Bronchial epithelial cell (primary cell): ENCODE results near the gene ZNF79. TPM values are rescaled to one million over a fixed set of nuclear protein-coding genes. Genes with fewer than 3 reads are reported as not detected.
A peak's percentile ranks its signal among the peaks of the same experiment; 100 is the strongest.

ENCODE experiments used
- DNase-seq: peaks from one replicate; pipeline ENCODE4 v3.0.0-alpha.2; 2010; ENCODE audit warnings: low read depth
- FAIRE-seq: peaks from 2 replicates; lab custom pipeline; 2011; peaks lifted over from hg19 to GRCh38; lab: Jason Lieb, UNC
- H3K27me3 ChIP-seq: 2 replicates; pipeline ENCODE4 v1.5.1; 2011; ENCODE audit warnings: low read length; ENCODE audit not compliant: control insufficient read depth, insufficient read depth
- H3K36me3 ChIP-seq: 2 replicates; pipeline ENCODE4 v1.5.1; 2011; ENCODE audit warnings: low read length; ENCODE audit not compliant: control insufficient read depth, insufficient read depth
- H3K4me3 ChIP-seq: 2 replicates; pipeline ENCODE4 v1.5.1; 2011; ENCODE audit warnings: mild to moderate bottlenecking, low read depth, low read length, control low read depth
- total RNA-seq: library from RNA; depleted of rRNA; stranded (reverse); fragments of >200 nt; gene quantifications from 2 replicates; pipeline ENCODE4 v1.2.1, GENCODE V29; 2014
- TF ChIP-seq, protein P1 (sequence below): IDR thresholded peaks from 2 replicates; pipeline ENCODE4 v1.5.1; 2011; ENCODE audit warnings: mild to moderate bottlenecking, moderate library complexity, low read length, control low read depth, inconsistent platforms; ENCODE audit not compliant: insufficient read depth, severe bottlenecking

Gene ZNF79
- total RNA-seq, 1 donor from 2014 or later: 14.0 TPM

DNA sequence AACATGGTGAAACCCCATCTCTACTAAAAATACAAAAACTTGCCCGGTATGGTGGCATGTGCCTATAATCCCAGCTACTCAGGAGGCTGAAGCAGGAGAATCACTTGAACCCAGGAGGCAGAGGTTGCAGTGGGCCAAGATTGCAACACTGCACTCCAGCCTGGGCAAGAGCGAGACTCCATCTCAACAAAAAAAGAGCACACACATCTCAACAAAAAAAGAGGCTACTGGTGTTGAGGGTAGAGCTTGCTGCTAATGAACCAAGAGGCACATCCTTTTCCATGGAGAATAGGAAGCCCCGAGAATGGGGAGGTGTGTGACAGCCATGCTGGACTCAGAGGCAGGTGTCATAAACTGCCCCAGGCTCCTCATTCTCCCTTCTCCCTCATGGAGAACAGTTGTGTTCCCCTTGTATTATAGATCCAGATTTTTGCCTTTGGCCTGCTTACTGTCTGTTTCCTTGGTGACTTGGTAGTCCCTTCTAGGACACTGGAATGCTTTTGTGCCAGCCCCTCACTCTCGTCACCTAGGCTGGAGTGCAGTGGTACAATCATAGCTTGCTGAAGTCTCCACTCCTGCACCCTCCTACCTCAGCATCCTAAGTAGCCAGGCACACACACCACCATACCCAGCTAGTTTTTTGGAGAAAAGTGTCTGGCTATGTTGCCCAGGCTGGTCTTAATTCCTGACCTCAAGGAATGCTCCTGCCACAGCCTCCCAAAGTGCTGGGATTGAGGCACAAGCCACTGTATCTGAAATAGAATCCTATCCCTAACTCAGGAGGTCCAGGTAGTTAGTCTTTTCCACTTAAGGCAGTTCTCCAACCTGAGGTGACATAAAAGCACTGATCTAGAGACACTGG, 21.9 kb downstream of the ZNF79 start:
- no peaks in the 10 kb centered on the region for H3K27me3 ChIP-seq
- H3K4me3 ChIP-seq: no peak overlapping the region
- TF ChIP-seq, protein P1, sequence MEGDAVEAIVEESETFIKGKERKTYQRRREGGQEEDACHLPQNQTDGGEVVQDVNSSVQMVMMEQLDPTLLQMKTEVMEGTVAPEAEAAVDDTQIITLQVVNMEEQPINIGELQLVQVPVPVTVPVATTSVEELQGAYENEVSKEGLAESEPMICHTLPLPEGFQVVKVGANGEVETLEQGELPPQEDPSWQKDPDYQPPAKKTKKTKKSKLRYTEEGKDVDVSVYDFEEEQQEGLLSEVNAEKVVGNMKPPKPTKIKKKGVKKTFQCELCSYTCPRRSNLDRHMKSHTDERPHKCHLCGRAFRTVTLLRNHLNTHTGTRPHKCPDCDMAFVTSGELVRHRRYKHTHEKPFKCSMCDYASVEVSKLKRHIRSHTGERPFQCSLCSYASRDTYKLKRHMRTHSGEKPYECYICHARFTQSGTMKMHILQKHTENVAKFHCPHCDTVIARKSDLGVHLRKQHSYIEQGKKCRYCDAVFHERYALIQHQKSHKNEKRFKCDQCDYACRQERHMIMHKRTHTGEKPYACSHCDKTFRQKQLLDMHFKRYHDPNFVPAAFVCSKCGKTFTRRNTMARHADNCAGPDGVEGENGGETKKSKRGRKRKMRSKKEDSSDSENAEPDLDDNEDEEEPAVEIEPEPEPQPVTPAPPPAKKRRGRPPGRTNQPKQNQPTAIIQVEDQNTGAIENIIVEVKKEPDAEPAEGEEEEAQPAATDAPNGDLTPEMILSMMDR: no peak
- no peak for FAIRE-seq
- DNase-seq: no peak
- peaks cover 30% of the 10 kb centered on the region for H3K36me3 ChIP-seq

DNA sequence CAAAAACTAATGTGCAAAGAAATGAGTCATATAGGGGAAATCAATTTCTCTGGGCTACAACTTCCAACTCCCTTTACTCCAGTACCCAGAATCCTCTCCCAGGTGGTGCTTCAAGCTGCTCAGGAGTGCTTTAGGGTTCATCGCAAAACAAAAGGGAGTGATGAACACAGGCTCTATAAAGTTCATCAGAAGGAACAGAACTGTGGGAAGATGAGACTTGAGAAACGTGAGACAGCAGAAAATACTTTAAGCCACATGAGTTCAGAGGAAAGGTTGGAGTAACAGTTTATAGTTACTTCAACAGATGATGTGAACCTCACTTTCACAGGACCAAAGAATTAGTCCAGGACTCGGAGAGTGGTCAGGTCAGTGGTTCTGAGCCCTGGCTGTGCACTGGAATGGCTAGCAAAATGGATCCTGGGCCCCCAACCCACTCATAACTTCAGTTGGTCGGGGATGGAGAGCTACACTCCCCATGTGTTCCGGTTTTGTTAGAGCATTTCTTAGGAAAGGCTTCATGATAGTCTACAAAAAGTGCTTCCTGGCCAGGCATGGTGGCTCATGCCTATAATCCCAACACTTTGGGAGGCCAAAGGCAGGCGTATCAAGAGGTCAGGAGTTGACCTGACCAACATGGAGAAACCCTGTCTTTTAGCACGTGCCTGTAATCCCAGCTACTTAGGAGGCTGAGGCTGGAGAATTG, 22.7 kb downstream of the ZNF79 start:
- H3K27me3 ChIP-seq: no peaks in the 10 kb centered on the region
- H3K36me3 ChIP-seq: peaks cover 29% of the 10 kb centered on the region
- no peak for DNase-seq
- TF ChIP-seq, protein P1: no peak
- H3K4me3 ChIP-seq: no peak overlapping the region
- no peak for FAIRE-seq

DNA sequence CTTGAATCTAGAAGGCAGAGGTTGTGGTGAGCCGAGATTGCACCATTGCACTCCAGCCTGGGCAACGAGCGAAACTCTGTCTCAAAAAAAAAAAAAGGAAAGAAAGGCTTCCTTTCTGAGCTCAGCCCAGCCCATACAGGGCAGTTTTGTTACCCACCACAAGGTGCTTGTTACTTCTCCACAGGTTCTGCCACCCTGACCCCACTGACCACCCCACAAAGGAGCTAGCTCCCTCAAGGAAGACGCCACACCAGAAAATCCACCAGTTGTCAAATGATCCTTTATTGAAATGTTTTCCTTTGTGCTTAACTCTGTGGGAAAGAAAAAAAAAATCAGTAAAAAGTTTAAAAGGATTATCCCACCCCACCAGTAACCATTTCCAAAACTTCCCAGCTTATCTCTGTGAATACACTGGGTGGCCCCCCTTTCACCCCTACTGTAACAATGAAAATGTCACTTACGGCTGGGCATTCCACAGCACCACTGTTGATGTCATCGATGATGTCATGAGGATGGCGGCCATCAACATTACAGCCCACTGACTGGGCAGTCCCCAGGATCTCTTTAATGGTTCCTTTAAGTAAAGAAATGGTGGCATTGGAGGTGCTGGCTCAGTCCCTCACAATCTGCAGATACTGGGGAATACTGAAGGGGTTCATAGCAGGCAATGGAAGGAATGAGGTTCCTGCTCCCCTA, 23.4 kb downstream of the ZNF79 start:
- DNase-seq: no peak
- TF ChIP-seq, protein P1: no peak
- no peak for FAIRE-seq
- Histone ChIP-seq H3K27me3 (no peaks in the 10 kb centered on the region), H3K36me3 (peaks cover 29% of the 10 kb centered on the region), H3K4me3 (no peak overlapping the region)

DNA sequence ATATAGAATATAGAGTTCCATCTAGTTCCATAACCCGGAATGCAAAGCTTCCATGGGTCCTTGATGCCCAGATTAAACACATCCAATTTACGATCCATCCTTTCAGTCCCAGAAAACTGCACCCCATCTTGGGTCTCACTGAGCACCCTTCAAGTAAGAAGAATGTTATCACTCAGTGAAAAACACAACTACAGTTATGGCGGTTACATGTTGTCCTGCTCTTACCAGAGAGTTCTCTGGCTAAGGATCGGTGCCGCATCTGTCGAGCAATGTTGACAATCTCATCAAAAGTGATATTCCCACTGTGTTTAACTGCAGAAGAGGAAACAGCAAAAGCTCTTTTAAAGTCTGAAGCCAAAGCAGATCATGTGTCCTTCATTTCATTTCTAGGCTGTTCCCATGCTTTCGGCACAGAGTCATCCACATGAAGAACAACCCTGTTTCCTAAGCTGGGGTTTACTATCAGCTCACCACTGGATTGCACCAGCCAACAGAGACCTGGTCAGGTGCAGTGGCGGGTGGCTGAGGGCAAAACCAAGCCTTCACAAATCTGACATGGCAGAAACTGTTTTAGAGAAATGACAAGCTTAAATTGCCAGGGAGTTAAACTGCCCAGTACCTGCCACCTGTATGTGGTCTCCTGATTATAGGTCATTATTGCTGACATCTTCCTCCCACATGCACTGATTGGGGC, 24.1 kb downstream of the ZNF79 start:
- DNase-seq: no peak
- Histone ChIP-seq H3K27me3 (no peaks in the 10 kb centered on the region), H3K4me3 (no peak overlapping the region), H3K36me3 (peaks cover 29% of the 10 kb centered on the region)
- FAIRE-seq: no peak
- TF ChIP-seq, protein P1: no peak

DNA sequence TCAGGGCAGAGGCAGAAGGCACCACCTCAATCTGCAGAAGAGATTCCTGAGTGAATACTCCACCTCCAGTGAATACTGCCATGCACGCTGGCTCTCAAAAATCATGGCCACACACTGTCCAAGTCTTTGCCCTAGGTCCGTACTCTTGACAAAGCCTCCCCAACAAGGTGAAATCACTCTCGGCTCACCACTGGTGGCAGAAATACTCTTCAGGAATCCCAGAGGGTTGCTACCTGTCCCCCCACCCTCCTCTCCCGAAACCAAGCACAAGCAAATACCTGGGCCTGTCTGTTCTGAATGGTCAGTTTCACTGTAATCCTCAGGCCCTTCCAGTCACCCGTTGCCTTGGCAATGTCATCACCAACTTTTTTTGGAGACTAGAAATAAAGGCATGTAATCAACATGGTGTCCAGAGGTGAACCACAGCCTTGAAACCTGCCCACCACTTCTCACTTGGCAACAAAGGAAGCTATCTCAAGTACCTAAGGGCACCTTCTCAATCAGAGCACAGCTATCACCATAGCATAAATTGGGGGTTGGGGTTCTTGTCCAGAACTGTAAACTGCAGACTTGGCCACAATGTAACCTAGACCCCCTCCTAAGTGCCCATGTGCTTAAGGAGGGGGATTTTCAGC, 25.3 kb downstream of the ZNF79 start:
- Histone ChIP-seq H3K27me3 (no peaks in the 10 kb centered on the region), H3K4me3 (peak overlapping the region; percentile 89), H3K36me3 (peaks cover 28% of the 10 kb centered on the region)
- DNase-seq (no peak), FAIRE-seq (no peak)
- TF ChIP-seq, protein P1: no peak
